SU-DHL-6 (cell line): ENCODE results near the gene ZFYVE27.

ENCODE experiments used
- CTCF ChIP-seq: fragments of 200-600 bp; sonication (generic); IDR thresholded peaks from one replicate; pipeline ENCODE4 v1.5.1; 2017; ENCODE audit warnings: antibody characterized with exemption, mild to moderate bottlenecking, low read length, moderate library complexity; ENCODE audit not compliant: insufficient read depth, poor library complexity, severe bottlenecking
- EZH2phosphoT487 ChIP-seq: fragments of 200-600 bp; sonication (generic), shearing (Covaris generic); conservative IDR thresholded peaks from 2 replicates; pipeline ENCODE4 v1.6.1; 2018; ENCODE audit warnings: mild to moderate bottlenecking, antibody characterized with exemption, low read length, moderate library complexity, mixed read lengths

GRCh38 chr10:97761331-97761865, 24.5 kb downstream of the ZFYVE27 start:
- no peak for TF ChIP-seq CTCF
- no peak for TF ChIP-seq EZH2phosphoT487
